CD4-positive, alpha-beta T cell (primary cell): ENCODE results near the gene CD300LF. TPM values are rescaled to one million over a fixed set of nuclear protein-coding genes. Genes with fewer than 3 reads are reported as not detected.

Experiments used
- ATAC-seq: fragments of 200-7000 bp; cut with Tn5 transposase; one replicate; pipeline ENCODE4 v1.10.0; 2022; ENCODE audit warnings: mild to moderate bottlenecking; ENCODE audit not compliant: poor library complexity
- CTCF ChIA-PET: fragments of 350-600 bp; sonication (Branson Sonifier 250); formaldehyde crosslinking; loops from one replicate; lab custom pipeline; 2021; ENCODE audit warnings: antibody characterized with exemption, inconsistent platforms; lab: Charles Lee
- POLR2A ChIA-PET: fragments of 350-600 bp; sonication (Branson Sonifier 250); formaldehyde crosslinking; loops from one replicate; lab custom pipeline; 2021; ENCODE audit warnings: antibody characterized with exemption, inconsistent platforms; lab: Charles Lee
- DNase-seq, 14 experiments: peaks; one replicate each; pipeline ENCODE4 v3.0.0-alpha.2; 2013 to 2020; ENCODE audit warnings: mixed read lengths in 2 of 14
- H3K27ac ChIP-seq, 2 donors: one replicate each; pipeline versions ENCODE4 v1.5.1 to v1.7.0; 2013; ENCODE audit warnings: low read length in 2 of 2, low read depth in 1 of 2, mild to moderate bottlenecking in 1 of 2
- H3K27me3 ChIP-seq, 2 experiments: 1 replicate in 1 of 2; 2 replicates in 1 of 2; pipeline versions ENCODE4 v1.6.1 to v1.7.0; 2013; ENCODE audit warnings: low read length in 2 of 2, control low read depth in 1 of 2, mild to moderate bottlenecking in 1 of 2, moderate library complexity in 1 of 2; ENCODE audit not compliant: insufficient read depth in 2 of 2, control insufficient read depth in 1 of 2
- H3K36me3 ChIP-seq: one replicate; pipeline ENCODE4 v1.6.1; 2013; ENCODE audit warnings: low read length, control low read depth; ENCODE audit not compliant: insufficient read depth
- H3K4me1 ChIP-seq: one replicate; pipeline ENCODE4 v1.6.1; 2013; ENCODE audit warnings: low read length, control low read depth; ENCODE audit not compliant: insufficient read depth
- H3K4me3 ChIP-seq: one replicate; pipeline ENCODE4 v1.5.1; 2013; ENCODE audit warnings: mild to moderate bottlenecking, low read length, moderate library complexity
- H3K9me3 ChIP-seq, 2 experiments: 1 replicate in 1 of 2; 2 replicates in 1 of 2; pipeline versions ENCODE4 v1.6.1 to v1.7.0; 2013; ENCODE audit warnings: low read length in 2 of 2, mild to moderate bottlenecking in 2 of 2, control low read depth in 1 of 2, moderate library complexity in 1 of 2; ENCODE audit not compliant: control insufficient read depth in 1 of 2, insufficient read depth in 1 of 2
- H3K27ac Mint-ChIP-seq: one replicate; pipeline ENCODE4 v1.8.0; 2020; ENCODE audit warnings: mixed read lengths
- H3K27me3 Mint-ChIP-seq: one replicate; pipeline ENCODE4 v1.8.0; 2021; ENCODE audit warnings: mixed read lengths
- H3K36me3 Mint-ChIP-seq: one replicate; pipeline ENCODE4 v1.8.0; 2021; ENCODE audit warnings: low read depth, mixed read lengths
- H3K4me1 Mint-ChIP-seq: one replicate; pipeline ENCODE4 v1.8.0; 2021; ENCODE audit warnings: low read depth, mixed read lengths
- H3K4me3 Mint-ChIP-seq: one replicate; pipeline ENCODE4 v1.8.0; 2020; ENCODE audit warnings: mild to moderate bottlenecking, mixed read lengths
- H3K9me3 Mint-ChIP-seq: one replicate; pipeline ENCODE4 v1.8.0; 2020; ENCODE audit warnings: mixed read lengths
- CTCF ChIP-seq: fragments of 200-600 bp; IDR thresholded peaks from one replicate; pipeline ENCODE4 v1.8.0; 2022; ENCODE audit warnings: antibody characterized with exemption, mild to moderate bottlenecking
- intact Hi-C, 2 experiments: fragments of 100-400 bp; cut with DNase I in 1 of 2; cut with micrococcal nuclease in 1 of 2; formaldehyde crosslinking; loops; one replicate each; pipeline versions ENCODE4 v1.15.1 to v1.9.0; 2023 to 2025; cut with DNase I, micrococcal nuclease
- total RNA-seq, 174 experiments: library from RNA in 2 of 174; stranded (reverse) in 2 of 174; gene quantifications; one replicate each; pipeline ENCODE4 v1.2.3 and lab custom pipeline; 2021 to 2026

Gene CD300LF
- total RNA-seq, 2 experiments from 2014 or later: 0.39 to 1.0 TPM

GRCh38 chr17:74695629-74696028 is 17.1 kb downstream of the CD300LF start:
- H3K9me3 Mint-ChIP-seq: no peaks in the 10 kb centered on the region
- ATAC-seq (no peak), DNase-seq (no peak)
- no peaks in the 10 kb centered on the region for H3K4me1 Mint-ChIP-seq
- H3K36me3 Mint-ChIP-seq: no peaks in the 10 kb centered on the region
- Histone ChIP-seq H3K27ac (no peak overlapping the region), H3K36me3 (no peaks in the 10 kb centered on the region), H3K9me3 (no peaks in the 10 kb centered on the region), H3K4me3 (no peak overlapping the region), H3K27me3 (no peaks in the 10 kb centered on the region), H3K4me1 (no peaks in the 10 kb centered on the region)
- no peak overlapping the region for H3K27ac Mint-ChIP-seq
- ChIA-PET POLR2A (no interaction called here), CTCF (no interaction called here)
- TF ChIP-seq CTCF: no peak
- H3K4me3 Mint-ChIP-seq: no peak overlapping the region
- intact Hi-C loops: no loop called here
- no peaks in the 10 kb centered on the region for H3K27me3 Mint-ChIP-seq

- H3K4me3 ChIP-seq: no peak overlapping the region
- intact Hi-C loops: no loop called here
- no peaks in the 10 kb centered on the region for H3K36me3 ChIP-seq
- no peak overlapping the region for H3K27ac Mint-ChIP-seq
- no peaks in the 10 kb centered on the region for H3K9me3 ChIP-seq
- DNase-seq (no peak), ATAC-seq (no peak)
- no peaks in the 10 kb centered on the region for H3K27me3 ChIP-seq
- no peaks in the 10 kb centered on the region for H3K9me3 Mint-ChIP-seq
- no peaks in the 10 kb centered on the region for H3K4me1 Mint-ChIP-seq
- POLR2A ChIA-PET: no interaction called here
- CTCF ChIA-PET: no interaction called here
- no peaks in the 10 kb centered on the region for H3K4me1 ChIP-seq
- no peaks in the 10 kb centered on the region for H3K27me3 Mint-ChIP-seq
- no peak overlapping the region for H3K4me3 Mint-ChIP-seq
- H3K36me3 Mint-ChIP-seq: no peaks in the 10 kb centered on the region
- no peak for TF ChIP-seq CTCF
- H3K27ac ChIP-seq: no peak overlapping the region
These were observed 18.6 kb downstream of the CD300LF start for GRCh38 chr17:74694081-74694480.

- Mint-ChIP-seq H3K27me3 (no peaks in the 10 kb centered on the region), H3K4me3 (no peak overlapping the region), H3K4me1 (no peaks in the 10 kb centered on the region), H3K36me3 (no peaks in the 10 kb centered on the region), H3K9me3 (no peaks in the 10 kb centered on the region), H3K27ac (no peak overlapping the region)
- ATAC-seq: no peak
- intact Hi-C loops: no loop called here
- TF ChIP-seq CTCF: no peak
- H3K4me3 ChIP-seq: no peak overlapping the region
- CTCF ChIA-PET: no interaction called here
- H3K27me3 ChIP-seq: no peaks in the 10 kb centered on the region
- no peak for DNase-seq
- H3K9me3 ChIP-seq: no peaks in the 10 kb centered on the region
- POLR2A ChIA-PET: no interaction called here
- peaks cover 2% of the 10 kb centered on the region for H3K4me1 ChIP-seq
- no peaks in the 10 kb centered on the region for H3K36me3 ChIP-seq
- H3K27ac ChIP-seq: no peak overlapping the region
These were observed 21.6 kb downstream of the CD300LF start for GRCh38 chr17:74691151-74691550.
